ENCODE measurements around the gene CKS1B. TPM values are rescaled to one million over a fixed set of nuclear protein-coding genes. Genes with fewer than 3 reads are reported as not detected.

Gene CKS1B
- total RNA-seq, 1 experiment from 2014 or later: 258 TPM

DNA sequence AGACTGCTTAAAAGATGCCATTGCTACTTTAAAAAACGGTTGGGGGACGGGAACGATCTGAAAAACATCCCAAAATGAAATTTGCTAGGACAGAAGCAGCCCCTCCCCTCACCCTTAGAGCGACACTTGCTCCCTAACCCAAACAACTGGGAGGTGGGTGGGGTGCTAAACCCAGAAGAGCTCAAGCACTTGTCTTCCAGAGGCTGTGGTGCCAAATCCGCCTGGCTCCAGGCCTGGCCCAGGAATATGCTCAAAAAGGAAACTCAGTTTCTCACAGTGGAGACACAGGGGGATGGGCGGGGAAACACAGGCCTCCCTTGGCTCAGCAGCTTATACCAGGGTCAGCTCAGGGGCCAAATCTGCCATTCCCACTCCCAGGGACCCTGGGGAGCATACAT is 17.9 kb upstream of the CKS1B start:
- Mint-ChIP-seq H3K4me3 (peak overlapping the region; percentile 97), H3K27ac (peak overlapping the region; percentile 99; the same call in 1 of the 2 replicates), H3K4me1 (peaks cover 56% of the 10 kb centered on the region), H3K36me3 (peaks cover 13% of the 10 kb centered on the region), H3K9me3 (no peaks in the 10 kb centered on the region), H3K27me3 (ENCODE audit: low read depth) (no peaks in the 10 kb centered on the region)
- TF ChIP-seq, protein P1, sequence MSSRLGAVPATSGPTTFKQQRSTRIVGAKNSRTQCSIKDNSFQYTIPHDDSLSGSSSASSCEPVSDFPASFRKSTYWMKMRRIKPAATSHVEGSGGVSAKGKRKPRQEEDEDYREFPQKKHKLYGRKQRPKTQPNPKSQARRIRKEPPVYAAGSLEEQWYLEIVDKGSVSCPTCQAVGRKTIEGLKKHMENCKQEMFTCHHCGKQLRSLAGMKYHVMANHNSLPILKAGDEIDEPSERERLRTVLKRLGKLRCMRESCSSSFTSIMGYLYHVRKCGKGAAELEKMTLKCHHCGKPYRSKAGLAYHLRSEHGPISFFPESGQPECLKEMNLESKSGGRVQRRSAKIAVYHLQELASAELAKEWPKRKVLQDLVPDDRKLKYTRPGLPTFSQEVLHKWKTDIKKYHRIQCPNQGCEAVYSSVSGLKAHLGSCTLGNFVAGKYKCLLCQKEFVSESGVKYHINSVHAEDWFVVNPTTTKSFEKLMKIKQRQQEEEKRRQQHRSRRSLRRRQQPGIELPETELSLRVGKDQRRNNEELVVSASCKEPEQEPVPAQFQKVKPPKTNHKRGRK (CRISPR knock-in tag; IDR thresholded peaks at IDR 0.05; ENCODE audit: borderline replicate concordance): no peak
- no peak for TF ChIP-seq HMGA2 (CRISPR knock-in tag; IDR thresholded peaks at IDR 0.05)
- no peak for TF ChIP-seq CREB1 (CRISPR knock-in tag; IDR thresholded peaks at IDR 0.05)
- no peak for TF ChIP-seq GRHL2 (CRISPR knock-in tag; IDR thresholded peaks at IDR 0.05; ENCODE audit: insufficient replicate concordance, severe bottlenecking)
- no peak for TF ChIP-seq ZNF219 (CRISPR knock-in tag; IDR thresholded peaks at IDR 0.05; ENCODE audit: borderline replicate concordance)
- TF ChIP-seq ATF1 (CRISPR knock-in tag; IDR thresholded peaks at IDR 0.05): no peak
- TF ChIP-seq TEAD4 (CRISPR knock-in tag; IDR thresholded peaks at IDR 0.05): no peak
- TF ChIP-seq RELA (CRISPR knock-in tag; IDR thresholded peaks at IDR 0.05; ENCODE audit: borderline replicate concordance): no peak
- 0 out of 2 replicates have a peak, but pooled peaks have one; percentile 35 for TF ChIP-seq EMX1 (CRISPR knock-in tag; IDR thresholded peaks at IDR 0.05)
- ChIA-PET POLR2A (interaction anchor here (0.8 to 4.6 kb wide), 10 partner anchors 11 to 237 kb away, joined by 3 to 66 read pairs (median 5); partner anchors contain the start of genes CKS1B, FLAD1, KCNN3 and PMVK), CTCF (interaction anchor here (0.6 to 3.8 kb wide), 27 partner anchors 15 to 410 kb away, joined by 3 to 77 read pairs (median 4); partner anchors contain the start of genes ADAM15, KRTCAP2, LENEP and PMVK)
- DNase-seq (ENCODE audit: low spot score): no peak
- peak; percentile 17 for ATAC-seq

GRCh38 chr1:154957091-154957657 is 17.3 kb upstream of the CKS1B start:
- DNase-seq (ENCODE audit: low spot score): no peak
- peaks cover 56% of the 10 kb centered on the region for H3K4me1 Mint-ChIP-seq
- POLR2A ChIA-PET: interaction anchor here (0.8 to 4.6 kb wide), 7 partner anchors 10 to 237 kb away, joined by 3 to 66 read pairs (median 8); partner anchors contain the start of genes CKS1B, FLAD1, PMVK and SHC1

DNA sequence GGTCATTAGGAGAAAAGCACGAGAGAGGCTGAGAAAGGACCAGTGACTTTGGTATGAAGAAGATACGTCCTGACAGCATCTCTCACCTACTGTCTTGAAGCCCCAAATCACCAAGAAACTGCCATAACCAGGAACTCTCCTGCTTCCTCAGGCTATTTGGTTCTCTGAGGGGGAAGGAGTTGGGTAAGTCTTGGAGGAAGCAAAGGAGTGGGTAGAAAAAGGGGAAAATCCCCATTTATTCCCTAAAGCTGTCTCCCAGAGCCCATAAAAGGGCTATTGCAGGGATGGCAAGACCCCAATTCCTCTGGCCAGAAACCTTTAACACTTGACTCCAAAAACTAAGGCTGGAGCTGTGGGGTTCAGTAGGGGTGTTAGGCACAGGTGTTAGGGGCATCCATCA is 16.4 kb upstream of the CKS1B start:
- no peak for ATAC-seq
- Mint-ChIP-seq H3K9me3 (no peaks in the 10 kb centered on the region), H3K4me3 (no peak overlapping the region), H3K36me3 (peaks cover 15% of the 10 kb centered on the region), H3K27me3 (ENCODE audit: low read depth) (no peaks in the 10 kb centered on the region), H3K4me1 (peaks cover 60% of the 10 kb centered on the region), H3K27ac (no peak overlapping the region)
- POLR2A ChIA-PET: interaction anchor here (4.6 kb wide), 1 partner anchor 14 kb away, joined by 66 read pairs; the partner anchor contains the start of genes CKS1B and SHC1
- CTCF ChIA-PET: interaction anchor here (1.2 kb wide), 1 partner anchor 60 kb away, joined by 3 read pairs; no protein-coding TSS in a partner anchor
- no peak for DNase-seq (ENCODE audit: low spot score)
- TF ChIP-seq ZNF425 (CRISPR knock-in tag; conservative IDR thresholded peaks at IDR 0.05) (no peak), KAT7 (CRISPR knock-in tag; IDR thresholded peaks at IDR 0.05; ENCODE audit: borderline replicate concordance) (no peak), ZNF396 (CRISPR knock-in tag; IDR thresholded peaks at IDR 0.05; ENCODE audit: borderline replicate concordance) (no peak), GRHL2 (CRISPR knock-in tag; IDR thresholded peaks at IDR 0.05; ENCODE audit: insufficient replicate concordance, severe bottlenecking) (no peak), CREB1 (CRISPR knock-in tag; IDR thresholded peaks at IDR 0.05) (no peak), TCF7 (CRISPR knock-in tag; IDR thresholded peaks at IDR 0.05; ENCODE audit: low read depth) (no peak), ZNF317 (CRISPR knock-in tag; IDR thresholded peaks at IDR 0.05; ENCODE audit: borderline replicate concordance, low read depth) (no peak), CREM (CRISPR knock-in tag; IDR thresholded peaks at IDR 0.05) (no peak), OVOL2 (CRISPR knock-in tag; IDR thresholded peaks at IDR 0.05; ENCODE audit: borderline replicate concordance) (no peak), ZNF219 (CRISPR knock-in tag; IDR thresholded peaks at IDR 0.05; ENCODE audit: borderline replicate concordance) (no peak), HMGXB4 (CRISPR knock-in tag; IDR thresholded peaks at IDR 0.05) (no peak)
- TF ChIP-seq, protein P2, sequence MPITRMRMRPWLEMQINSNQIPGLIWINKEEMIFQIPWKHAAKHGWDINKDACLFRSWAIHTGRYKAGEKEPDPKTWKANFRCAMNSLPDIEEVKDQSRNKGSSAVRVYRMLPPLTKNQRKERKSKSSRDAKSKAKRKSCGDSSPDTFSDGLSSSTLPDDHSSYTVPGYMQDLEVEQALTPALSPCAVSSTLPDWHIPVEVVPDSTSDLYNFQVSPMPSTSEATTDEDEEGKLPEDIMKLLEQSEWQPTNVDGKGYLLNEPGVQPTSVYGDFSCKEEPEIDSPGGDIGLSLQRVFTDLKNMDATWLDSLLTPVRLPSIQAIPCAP (CRISPR knock-in tag; IDR thresholded peaks at IDR 0.05): no peak

More at GRCh38 chr1:154957091-154957657, 17.3 kb upstream of the CKS1B start:
- H3K4me3 Mint-ChIP-seq: peak overlapping the region; percentile 97
- peaks cover 13% of the 10 kb centered on the region for H3K36me3 Mint-ChIP-seq
- H3K27ac Mint-ChIP-seq: 0 out of 2 replicates have a peak overlapping the region, but pooled peaks have one; percentile 9
- no peaks in the 10 kb centered on the region for H3K27me3 Mint-ChIP-seq (ENCODE audit: low read depth)
- no peaks in the 10 kb centered on the region for H3K9me3 Mint-ChIP-seq
- TF ChIP-seq IRF2 (CRISPR knock-in tag; IDR thresholded peaks at IDR 0.05; ENCODE audit: borderline replicate concordance, low read depth): no peak
- TF ChIP-seq, protein P3, sequence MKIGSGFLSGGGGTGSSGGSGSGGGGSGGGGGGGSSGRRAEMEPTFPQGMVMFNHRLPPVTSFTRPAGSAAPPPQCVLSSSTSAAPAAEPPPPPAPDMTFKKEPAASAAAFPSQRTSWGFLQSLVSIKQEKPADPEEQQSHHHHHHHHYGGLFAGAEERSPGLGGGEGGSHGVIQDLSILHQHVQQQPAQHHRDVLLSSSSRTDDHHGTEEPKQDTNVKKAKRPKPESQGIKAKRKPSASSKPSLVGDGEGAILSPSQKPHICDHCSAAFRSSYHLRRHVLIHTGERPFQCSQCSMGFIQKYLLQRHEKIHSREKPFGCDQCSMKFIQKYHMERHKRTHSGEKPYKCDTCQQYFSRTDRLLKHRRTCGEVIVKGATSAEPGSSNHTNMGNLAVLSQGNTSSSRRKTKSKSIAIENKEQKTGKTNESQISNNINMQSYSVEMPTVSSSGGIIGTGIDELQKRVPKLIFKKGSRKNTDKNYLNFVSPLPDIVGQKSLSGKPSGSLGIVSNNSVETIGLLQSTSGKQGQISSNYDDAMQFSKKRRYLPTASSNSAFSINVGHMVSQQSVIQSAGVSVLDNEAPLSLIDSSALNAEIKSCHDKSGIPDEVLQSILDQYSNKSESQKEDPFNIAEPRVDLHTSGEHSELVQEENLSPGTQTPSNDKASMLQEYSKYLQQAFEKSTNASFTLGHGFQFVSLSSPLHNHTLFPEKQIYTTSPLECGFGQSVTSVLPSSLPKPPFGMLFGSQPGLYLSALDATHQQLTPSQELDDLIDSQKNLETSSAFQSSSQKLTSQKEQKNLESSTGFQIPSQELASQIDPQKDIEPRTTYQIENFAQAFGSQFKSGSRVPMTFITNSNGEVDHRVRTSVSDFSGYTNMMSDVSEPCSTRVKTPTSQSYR (CRISPR knock-in tag; IDR thresholded peaks at IDR 0.05): no peak
- ATAC-seq: no peak
- CTCF ChIA-PET: interaction anchor here (0.6 to 3.8 kb wide), 13 partner anchors 15 to 134 kb away, joined by 3 to 77 read pairs (median 4); partner anchors contain the start of genes LENEP, PMVK and SHC1
